GM23338 (cell line): ENCODE data around the gene IL22RA2. TPM values are rescaled to one million over a fixed set of nuclear protein-coding genes. Genes with fewer than 3 reads are reported as not detected.

Experiments used
- ATAC-seq: fragments of 200-7000 bp; cut with Tn5 transposase; 3 replicates; pipeline ENCODE4 v1.9.1; 2020
- DNase-seq: peaks from one replicate; pipeline ENCODE4 v3.0.0-alpha.2; 2015; ENCODE audit warnings: low spot score
- H2AFZ ChIP-seq: fragments of 200-600 bp; sonication (generic); 2 replicates; pipeline ENCODE4 v1.8.0; 2016; ENCODE audit warnings: antibody characterized with exemption, mild to moderate bottlenecking, moderate library complexity
- H3F3A ChIP-seq: fragments of 200-600 bp; sonication (generic); replicated peaks from 2 replicates; pipeline ENCODE4 v1.8.0; 2017; ENCODE audit warnings: antibody characterized with exemption, mixed run types, low read depth
- H3K27ac ChIP-seq: fragments of 200-600 bp; sonication (generic); 2 replicates; pipeline ENCODE4 v1.6.1; 2016; ENCODE audit warnings: low read depth
- H3K27me3 ChIP-seq: fragments of 200-600 bp; sonication (generic); 2 replicates; pipeline ENCODE4 v1.8.0; 2016; ENCODE audit warnings: mild to moderate bottlenecking, mixed run types, moderate library complexity; ENCODE audit not compliant: insufficient read depth
- H3K36me3 ChIP-seq: fragments of 200-600 bp; sonication (generic); 2 replicates; pipeline ENCODE4 v1.8.0; 2016; ENCODE audit warnings: mild to moderate bottlenecking; ENCODE audit not compliant: insufficient read depth
- H3K4me1 ChIP-seq: fragments of 200-600 bp; sonication (generic); 2 replicates; pipeline ENCODE4 v1.8.0; 2016; ENCODE audit warnings: mild to moderate bottlenecking, moderate library complexity; ENCODE audit not compliant: insufficient read depth
- H3K4me2 ChIP-seq: fragments of 200-600 bp; sonication (generic); 2 replicates; pipeline ENCODE4 v1.7.1; 2017; ENCODE audit warnings: mixed run types
- H3K4me3 ChIP-seq: fragments of 200-600 bp; sonication (generic); 2 replicates; pipeline ENCODE4 v1.6.1; 2016; ENCODE audit warnings: mixed run types
- H3K79me2 ChIP-seq: fragments of 200-600 bp; sonication (generic); replicated peaks from 2 replicates; pipeline ENCODE4 v1.8.0; 2017; ENCODE audit warnings: mild to moderate bottlenecking; ENCODE audit not compliant: insufficient read depth
- H3K9me2 ChIP-seq: fragments of 200-600 bp; sonication (generic); 2 replicates; pipeline ENCODE4 v1.8.0; 2017; ENCODE audit not compliant: insufficient read depth
- H4K20me1 ChIP-seq: fragments of 200-600 bp; sonication (generic); replicated peaks from 2 replicates; pipeline ENCODE4 v1.8.0; 2017; ENCODE audit warnings: mild to moderate bottlenecking; ENCODE audit not compliant: insufficient read depth
- H3K27ac Mint-ChIP-seq: 2 replicates; pipeline ENCODE4 v1.8.0; 2020; ENCODE audit warnings: inconsistent platforms, mild to moderate bottlenecking, moderate library complexity, mixed read lengths
- H3K27me3 Mint-ChIP-seq: 3 replicates; pipeline ENCODE4 v1.8.0; 2022; ENCODE audit warnings: low read depth, mild to moderate bottlenecking, moderate library complexity, mixed read lengths, inconsistent platforms; ENCODE audit not compliant: insufficient read depth, poor library complexity
- H3K36me3 Mint-ChIP-seq: 3 replicates; pipeline ENCODE4 v1.8.0; 2021; ENCODE audit warnings: low read depth, mild to moderate bottlenecking, inconsistent platforms, moderate library complexity, mixed read lengths
- H3K4me1 Mint-ChIP-seq: 3 replicates; pipeline ENCODE4 v1.8.0; 2020; ENCODE audit warnings: mild to moderate bottlenecking, inconsistent platforms, mixed read lengths
- H3K4me3 Mint-ChIP-seq: 3 replicates; pipeline ENCODE4 v1.8.0; 2021; ENCODE audit warnings: moderate library complexity, mild to moderate bottlenecking, inconsistent platforms, mixed read lengths
- H3K9me3 Mint-ChIP-seq: 3 replicates; pipeline ENCODE4 v1.8.0; 2020; ENCODE audit warnings: moderate library complexity, mild to moderate bottlenecking, inconsistent platforms, mixed read lengths
- CREB1 ChIP-seq: fragments of 250-450 bp; sonication (Bioruptor Pico); IDR thresholded peaks from 2 replicates; pipeline ENCODE4 v1.5.0; 2020; ENCODE audit warnings: low read depth, mild to moderate bottlenecking, moderate library complexity
- EZH2 ChIP-seq: fragments of 200-600 bp; sonication (generic); IDR thresholded peaks from one replicate; pipeline ENCODE4 v1.8.0; 2017; ENCODE audit warnings: antibody characterized with exemption, mild to moderate bottlenecking, low read depth; ENCODE audit not compliant: unreplicated experiment
- NANOG ChIP-seq: IDR thresholded peaks from 2 replicates; pipeline ENCODE4 v1.6.1; 2016; ENCODE audit warnings: antibody characterized with exemption, borderline replicate concordance
- POLR2AphosphoS5 ChIP-seq: IDR thresholded peaks from 2 replicates; pipeline ENCODE4 v1.6.1; 2016; ENCODE audit warnings: antibody characterized with exemption, low read depth
- ZNF462 ChIP-seq: fragments of 250-450 bp; sonication (Bioruptor Pico); IDR thresholded peaks from 2 replicates; pipeline ENCODE4 v1.5.0; 2020; ENCODE audit warnings: mild to moderate bottlenecking, moderate library complexity
- polyA plus RNA-seq: library from polyadenylated mRNA; unstranded; fragments of >200 nt; fragmentation: Nextera tagmentation; extraction: Ambion mirVana; gene quantifications from 2 replicates; pipeline ENCODE4 v1.2.1, GENCODE V29; 2016
- total RNA-seq: library from RNA; depleted of rRNA; stranded (reverse); fragments of >200 nt; shearing (Covaris generic); gene quantifications from 2 replicates; pipeline ENCODE4 v1.2.3, GENCODE V29; 2014
- TF ChIP-seq, protein P1 (sequence below): IDR thresholded peaks from 2 replicates; pipeline ENCODE4 v1.6.1; 2016; ENCODE audit warnings: antibody characterized with exemption
- TF ChIP-seq, protein P2 (sequence below): IDR thresholded peaks from one replicate; pipeline ENCODE4 v1.6.1; 2018; ENCODE audit warnings: antibody characterized with exemption; ENCODE audit not compliant: unreplicated experiment

The IL22RA2 gene
- total and polyA plus RNA-seq, 2 experiments from 2014 or later, result not detected

DNA sequence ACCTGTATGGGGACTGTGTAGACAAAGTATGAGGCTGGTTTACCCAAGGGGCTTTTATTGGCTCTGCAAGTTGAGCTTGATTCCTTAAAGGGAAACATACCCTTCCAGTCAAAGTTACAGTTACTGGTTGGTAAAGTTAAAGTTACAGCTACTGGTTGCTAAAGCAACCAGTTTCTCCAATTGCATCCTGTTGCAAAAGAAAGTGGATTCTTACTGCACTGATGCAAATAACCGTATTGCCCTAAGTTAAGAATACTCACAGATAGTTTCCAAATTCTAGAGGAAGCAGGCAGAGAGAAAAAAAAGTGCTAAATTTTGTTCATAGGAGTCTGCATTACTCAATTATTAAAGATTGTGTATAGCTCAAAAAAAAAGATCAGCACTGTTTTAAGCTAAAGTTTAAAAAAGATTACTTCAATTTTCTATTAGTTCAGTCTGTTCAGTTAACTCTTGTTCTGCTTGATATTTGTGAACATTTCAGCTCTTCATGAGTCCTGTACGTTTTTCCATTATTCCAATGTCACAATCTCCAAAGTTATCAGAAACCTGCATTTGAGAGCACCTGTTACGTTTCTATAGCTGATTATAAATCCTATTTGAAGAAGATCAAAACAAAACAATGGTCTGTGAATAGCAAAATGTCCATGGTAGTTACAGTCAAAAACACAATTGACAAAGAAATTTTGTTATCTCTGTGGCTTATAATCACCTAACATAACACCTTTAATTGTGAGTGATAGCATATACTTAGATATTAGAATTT lies 8.6 kb upstream of the IL22RA2 start:
- Mint-ChIP-seq H3K4me3 (no peak overlapping the region), H3K27ac (no peak overlapping the region), H3K36me3 (peaks cover 59% of the 10 kb centered on the region), H3K4me1 (no peaks in the 10 kb centered on the region), H3K9me3 (peaks cover 92% of the 10 kb centered on the region), H3K27me3 (peaks cover 4% of the 10 kb centered on the region)
- TF ChIP-seq NANOG, result no peak
- TF ChIP-seq CREB1 (CRISPR knock-in tag), result no peak
- TF ChIP-seq, protein P1, sequence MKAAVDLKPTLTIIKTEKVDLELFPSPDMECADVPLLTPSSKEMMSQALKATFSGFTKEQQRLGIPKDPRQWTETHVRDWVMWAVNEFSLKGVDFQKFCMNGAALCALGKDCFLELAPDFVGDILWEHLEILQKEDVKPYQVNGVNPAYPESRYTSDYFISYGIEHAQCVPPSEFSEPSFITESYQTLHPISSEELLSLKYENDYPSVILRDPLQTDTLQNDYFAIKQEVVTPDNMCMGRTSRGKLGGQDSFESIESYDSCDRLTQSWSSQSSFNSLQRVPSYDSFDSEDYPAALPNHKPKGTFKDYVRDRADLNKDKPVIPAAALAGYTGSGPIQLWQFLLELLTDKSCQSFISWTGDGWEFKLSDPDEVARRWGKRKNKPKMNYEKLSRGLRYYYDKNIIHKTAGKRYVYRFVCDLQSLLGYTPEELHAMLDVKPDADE, result no peak
- TF ChIP-seq, protein P2, sequence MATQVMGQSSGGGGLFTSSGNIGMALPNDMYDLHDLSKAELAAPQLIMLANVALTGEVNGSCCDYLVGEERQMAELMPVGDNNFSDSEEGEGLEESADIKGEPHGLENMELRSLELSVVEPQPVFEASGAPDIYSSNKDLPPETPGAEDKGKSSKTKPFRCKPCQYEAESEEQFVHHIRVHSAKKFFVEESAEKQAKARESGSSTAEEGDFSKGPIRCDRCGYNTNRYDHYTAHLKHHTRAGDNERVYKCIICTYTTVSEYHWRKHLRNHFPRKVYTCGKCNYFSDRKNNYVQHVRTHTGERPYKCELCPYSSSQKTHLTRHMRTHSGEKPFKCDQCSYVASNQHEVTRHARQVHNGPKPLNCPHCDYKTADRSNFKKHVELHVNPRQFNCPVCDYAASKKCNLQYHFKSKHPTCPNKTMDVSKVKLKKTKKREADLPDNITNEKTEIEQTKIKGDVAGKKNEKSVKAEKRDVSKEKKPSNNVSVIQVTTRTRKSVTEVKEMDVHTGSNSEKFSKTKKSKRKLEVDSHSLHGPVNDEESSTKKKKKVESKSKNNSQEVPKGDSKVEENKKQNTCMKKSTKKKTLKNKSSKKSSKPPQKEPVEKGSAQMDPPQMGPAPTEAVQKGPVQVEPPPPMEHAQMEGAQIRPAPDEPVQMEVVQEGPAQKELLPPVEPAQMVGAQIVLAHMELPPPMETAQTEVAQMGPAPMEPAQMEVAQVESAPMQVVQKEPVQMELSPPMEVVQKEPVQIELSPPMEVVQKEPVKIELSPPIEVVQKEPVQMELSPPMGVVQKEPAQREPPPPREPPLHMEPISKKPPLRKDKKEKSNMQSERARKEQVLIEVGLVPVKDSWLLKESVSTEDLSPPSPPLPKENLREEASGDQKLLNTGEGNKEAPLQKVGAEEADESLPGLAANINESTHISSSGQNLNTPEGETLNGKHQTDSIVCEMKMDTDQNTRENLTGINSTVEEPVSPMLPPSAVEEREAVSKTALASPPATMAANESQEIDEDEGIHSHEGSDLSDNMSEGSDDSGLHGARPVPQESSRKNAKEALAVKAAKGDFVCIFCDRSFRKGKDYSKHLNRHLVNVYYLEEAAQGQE, result no peak
- TF ChIP-seq POLR2AphosphoS5, result no peak
- no peak for TF ChIP-seq EZH2
- TF ChIP-seq ZNF462 (CRISPR knock-in tag), result no peak
- Histone ChIP-seq H3K27me3 (no peaks in the 10 kb centered on the region), H3K4me2 (no peak overlapping the region), H4K20me1 (no peaks in the 10 kb centered on the region), H3F3A (no peaks in the 10 kb centered on the region), H3K79me2 (no peaks in the 10 kb centered on the region), H3K4me1 (no peaks in the 10 kb centered on the region), H3K9me2 (0 out of 2 replicates have a peak, but pooled peaks cover 3% of the 10 kb centered on the region), H2AFZ (no peak overlapping the region), H3K4me3 (no peak overlapping the region), H3K36me3 (peaks cover 31% of the 10 kb centered on the region), H3K27ac (no peak overlapping the region)
- ATAC-seq (no peak), DNase-seq (peak; percentile 45)
